NCI-H1694 (cell line): Measurements from ENCODE around the gene NMNAT2.
A peak's percentile ranks its signal among the peaks of the same experiment; 100 is the strongest.
"Not testable (repeated sequence)": the region's sequence is repeated elsewhere in the genome, so short reads cannot be mapped to it uniquely, and the experiment has no call there.

Source experiments
- DNase-seq: peaks from one replicate; lab custom pipeline; 2025; lab: John Stamatoyannopoulos, UW

The NMNAT2 gene

GRCh38 chr1:183416850-183417771 lies 1.1 kb downstream of the NMNAT2 start:
- DNase-seq = peak; percentile 59

GRCh38 chr1:183414365-183414764 lies 3.8 kb downstream of the NMNAT2 start:
- no peak for DNase-seq

- DNase-seq = no peak
These were observed 7.1 kb downstream of the NMNAT2 start for GRCh38 chr1:183411091-183411490.

- no peak for DNase-seq
These were observed 10.2 kb downstream of the NMNAT2 start for GRCh38 chr1:183407961-183408360.

- DNase-seq = no peak
These were observed 10.7 kb downstream of the NMNAT2 start for GRCh38 chr1:183407474-183407873.

GRCh38 chr1:183404476-183404875 lies 13.7 kb downstream of the NMNAT2 start:
- DNase-seq = no peak

- DNase-seq = no peak
These were observed 14.7 kb downstream of the NMNAT2 start for GRCh38 chr1:183403498-183403897.

GRCh38 chr1:183401565-183401964 lies 16.6 kb downstream of the NMNAT2 start:
- not testable (repeated sequence) for DNase-seq

GRCh38 chr1:183394435-183394834 lies 23.7 kb downstream of the NMNAT2 start:
- no peak for DNase-seq

GRCh38 chr1:183391863-183392262 lies 26.3 kb downstream of the NMNAT2 start:
- DNase-seq = no peak

GRCh38 chr1:183390561-183390960 lies 27.6 kb downstream of the NMNAT2 start:
- DNase-seq = no peak

GRCh38 chr1:183388735-183389134 lies 29.4 kb downstream of the NMNAT2 start:
- no peak for DNase-seq

- DNase-seq = peak; percentile 86
These were observed 32.6 kb downstream of the NMNAT2 start for GRCh38 chr1:183385340-183386144.

GRCh38 chr1:183379951-183380350 lies 38.2 kb downstream of the NMNAT2 start:
- DNase-seq = no peak

GRCh38 chr1:183375381-183375780 lies 42.8 kb downstream of the NMNAT2 start:
- no peak for DNase-seq

- no peak for DNase-seq
These were observed 43.4 kb downstream of the NMNAT2 start for GRCh38 chr1:183374825-183375224.

- no peak for DNase-seq
These were observed 45.5 kb downstream of the NMNAT2 start for GRCh38 chr1:183372586-183373230.

GRCh38 chr1:183370399-183371058 lies 47.7 kb downstream of the NMNAT2 start:
- DNase-seq = no peak

- no peak for DNase-seq
These were observed 49.7 kb downstream of the NMNAT2 start for GRCh38 chr1:183368213-183369108.

GRCh38 chr1:183366116-183366515 lies 52.1 kb downstream of the NMNAT2 start:
- DNase-seq = no peak

GRCh38 chr1:183365676-183366075 lies 52.5 kb downstream of the NMNAT2 start:
- DNase-seq = no peak
